ENCODE results near the gene CLASRP. TPM values are rescaled to one million over a fixed set of nuclear protein-coding genes. Genes with fewer than 3 reads are reported as not detected.
A peak's percentile ranks its signal among the peaks of the same experiment; 100 is the strongest.

CLASRP gene
- total and polyA plus RNA-seq, 11 donors = 25.8 to 68.2 (median 32.4) TPM

GRCh38 chr19:45032421-45032820, 6.4 kb upstream of the CLASRP start:
- DNase-seq (no peak), ATAC-seq (no peak)
- TF ChIP-seq POLR2A (IDR thresholded peaks at IDR 0.05) = no peak
- no peak for TF ChIP-seq CTCF (IDR thresholded peaks at IDR 0.05)
- Histone ChIP-seq H3K27me3 (no peaks in the 10 kb centered on the region), H3K4me1 (no peaks in the 10 kb centered on the region), H3K27ac (no peak overlapping the region), H3K9me3 (peaks cover 0 to 4% (median 0%) of the 10 kb centered on the region in 12 donors), H3K4me3 (no peak overlapping the region), H3K36me3 (peaks cover 0 to 98% (median 56%) of the 10 kb centered on the region in 9 donors)
- intact Hi-C loops (cut with DNase I) = no loop called here
- 71 to 73% (median 72%) methylated on average over 12 to 18 of the region's 18 CpGs for WGBS, 4 donors

- H3K4me1 ChIP-seq = peaks cover 6 to 21% (median 19%) of the 10 kb centered on the region in 12 donors
- peaks cover 0 to 82% (median 44%) of the 10 kb centered on the region in 9 donors for H3K36me3 ChIP-seq
- intact Hi-C loops (cut with DNase I) = loop anchor here in 1 of 10 donors (5.0 kb wide), 1 partner anchor 42 kb away; the partner anchor contains the start of genes GEMIN7 and ZNF296
- ATAC-seq = no peak
- H3K4me3 ChIP-seq = no peak overlapping the region
- DNase-seq = no peak
- 93 to 97% (median 95%) methylated on average over 6 of the region's 6 CpGs for WGBS, 4 donors
- H3K27me3 ChIP-seq = no peaks in the 10 kb centered on the region
- TF ChIP-seq CTCF (IDR thresholded peaks at IDR 0.05) (no peak), POLR2A (IDR thresholded peaks at IDR 0.05) (no peak)
- peaks cover 0 to 4% (median 0%) of the 10 kb centered on the region in 12 donors for H3K9me3 ChIP-seq
- no peak overlapping the region for H3K27ac ChIP-seq
These were observed 3.1 kb upstream of the CLASRP start for GRCh38 chr19:45035755-45036154.

- peaks cover 6 to 38% (median 31%) of the 10 kb centered on the region in 12 donors for H3K4me1 ChIP-seq
- ATAC-seq (no peak), DNase-seq (no peak)
- TF ChIP-seq CTCF (IDR thresholded peaks at IDR 0.05) (no peak), POLR2A (IDR thresholded peaks at IDR 0.05) (no peak)
- peak overlapping the region in 1 of 12 donors; percentile 97 for H3K27ac ChIP-seq
- 90 to 95% (median 93%) methylated on average over 26 to 37 of the region's 37 CpGs for WGBS, 4 donors
- no peaks in the 10 kb centered on the region for H3K27me3 ChIP-seq
- H3K4me3 ChIP-seq = no peak overlapping the region
- peaks cover 0 to 4% (median 0%) of the 10 kb centered on the region in 12 donors for H3K9me3 ChIP-seq
- peaks cover 0 to 82% (median 50%) of the 10 kb centered on the region in 9 donors for H3K36me3 ChIP-seq
- intact Hi-C loops (cut with DNase I) = loop anchor here in 3 of 10 donors (2.0 to 5.0 kb wide), 2 partner anchors 35 to 40 kb away; partner anchors contain the start of genes GEMIN7 (in 1 of the 3) and ZNF296 (in 1 of the 3)
These were observed 1.3 kb upstream of the CLASRP start for GRCh38 chr19:45037393-45038169.

All from heart left ventricle (tissue), 16 donors.